ENCODE data around the gene LARP7.

GRCh38 chr4:112674376-112674775 is 37.4 kb downstream of the LARP7 start:
- TF ChIP-seq CTCF (IDR thresholded peaks at IDR 0.05) (no peak), POLR2A (IDR thresholded peaks at IDR 0.05) (no peak)
